Measurements from ENCODE around the gene OSTM1. TPM values are rescaled to one million over a fixed set of nuclear protein-coding genes. Genes with fewer than 3 reads are reported as not detected.
A peak's percentile ranks its signal among the peaks of the same experiment; 100 is the strongest.

The OSTM1 gene
- total and polyA plus RNA-seq, 9 of the 15 experiments (the other 6 are each of a cell fraction or from before 2014, with no cell fraction given), result 5.6 to 29.5 (median 16.3) TPM

GRCh38 chr6:108074359-108075144, at the start of gene OSTM1 (continued):
- TF ChIP-seq ETV5 (CRISPR knock-in tag; IDR thresholded peaks at IDR 0.05; ENCODE audit: low read depth), result peak; percentile 63; the same call in 1 of the 2 replicates
- TF ChIP-seq ZBTB33 (CRISPR knock-in tag; IDR thresholded peaks at IDR 0.05), result peak; percentile 80
- TF ChIP-seq MEF2D (tag; conservative IDR thresholded peaks at IDR 0.05; ENCODE audit: low read depth), result no peak
- peak; percentile 70; the same call in 1 of the 2 replicates for TF ChIP-seq ZNF175 (CRISPR knock-in tag; IDR thresholded peaks at IDR 0.05; ENCODE audit: low read depth)
- TF ChIP-seq ATF6 (CRISPR knock-in tag; IDR thresholded peaks at IDR 0.05), result peak; percentile 89; the same call in 1 of the 2 replicates
- peak; percentile 74; the same call in 1 of the 2 replicates for TF ChIP-seq BRD4 (IDR thresholded peaks at IDR 0.05)
- 0 out of 2 replicates have a peak, but pooled peaks have one; percentile 51 for TF ChIP-seq ZNF41 (CRISPR knock-in tag; conservative IDR thresholded peaks at IDR 0.05)
- TF ChIP-seq ZNF668 (CRISPR knock-in tag; IDR thresholded peaks at IDR 0.05), result no peak
- TF ChIP-seq NR4A1 (CRISPR knock-in tag; IDR thresholded peaks at IDR 0.05), result peak; percentile 91; the same call in 1 of the 2 replicates
- TF ChIP-seq NR4A1 (tag; IDR thresholded peaks at IDR 0.05), result peak; percentile 43; the same call in 1 of the 2 replicates
- TF ChIP-seq NR3C1 (CRISPR knock-in tag; IDR thresholded peaks at IDR 0.05), result peak; percentile 49; the same call in 1 of the 2 replicates
- peak; percentile 15; the same call in 1 of the 2 replicates for TF ChIP-seq ZNF449 (CRISPR knock-in tag; IDR thresholded peaks at IDR 0.05)
- TF ChIP-seq RBM25 (IDR thresholded peaks at IDR 0.05; ENCODE audit: low read depth, low read length, severe bottlenecking), result peak; percentile 57
- TF ChIP-seq YY1 (IDR thresholded peaks at IDR 0.05; ENCODE audit: borderline replicate concordance in 1 of 3, control insufficient read depth in 1 of 3, extremely low read depth in 1 of 3, insufficient read depth in 3 of 3, insufficient read length in 1 of 3, insufficient replicate concordance in 2 of 3, low read depth in 1 of 3, low read length in 2 of 3), result peak in 2 of 3 experiments; percentile 57 to 92
- peak; percentile 9 for TF ChIP-seq PHF20 (IDR thresholded peaks at IDR 0.05; ENCODE audit: partially characterized antibody)
- peak; percentile 79 for TF ChIP-seq CREB1 (IDR thresholded peaks at IDR 0.05)
- no peak for TF ChIP-seq CREB1 (CRISPR knock-in tag; IDR thresholded peaks at IDR 0.05)
- TF ChIP-seq PHF8 (IDR thresholded peaks at IDR 0.05; ENCODE audit: borderline replicate concordance, low read length), result peak; percentile 95
- TF ChIP-seq MITF (IDR thresholded peaks at IDR 0.05), result peak; percentile 72; the same call in 1 of the 2 replicates
- no peak for TF ChIP-seq LARP7 (IDR thresholded peaks at IDR 0.05)

Data from K562 (cell line).